HG03025 (cell line): ENCODE results near the gene PTPRD.

Experiments
- ATAC-seq: cut with Tn5 transposase; IDR thresholded peaks from one replicate; pipeline ENCODE4 v1.9.1; 2021; ENCODE audit warnings: mild to moderate bottlenecking, moderate library complexity; ENCODE audit not compliant: unreplicated experiment, low FRiP score

PTPRD gene

DNA sequence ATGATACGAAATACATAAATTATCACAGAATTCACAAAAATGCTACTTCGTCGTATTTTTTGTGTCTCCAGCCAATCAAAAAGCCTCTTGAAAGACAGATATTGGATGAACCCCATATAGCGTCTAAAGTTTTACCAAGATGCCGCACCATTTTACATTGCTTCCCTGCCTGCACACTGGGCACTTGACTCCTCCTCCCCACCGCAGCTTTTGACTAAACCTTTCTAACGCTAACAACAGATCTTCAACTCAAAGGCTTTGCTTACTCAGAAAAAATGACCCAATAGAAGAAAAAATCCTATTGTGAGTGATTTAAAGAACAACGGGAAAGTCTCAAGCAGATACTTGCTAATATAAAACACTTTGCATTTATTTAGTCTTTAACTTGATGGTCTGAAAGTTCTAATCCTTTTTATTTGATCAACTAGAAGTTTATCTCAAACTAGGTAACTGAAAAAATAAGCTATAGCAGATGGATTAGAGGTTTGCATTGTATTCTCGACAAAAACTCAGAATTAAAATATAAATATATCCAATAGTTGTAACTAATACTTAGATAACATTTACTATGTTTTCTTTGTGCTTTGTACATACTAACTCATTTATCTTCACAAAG lies 2204.1 kb downstream of the PTPRD start:
- ATAC-seq, result no peak

DNA sequence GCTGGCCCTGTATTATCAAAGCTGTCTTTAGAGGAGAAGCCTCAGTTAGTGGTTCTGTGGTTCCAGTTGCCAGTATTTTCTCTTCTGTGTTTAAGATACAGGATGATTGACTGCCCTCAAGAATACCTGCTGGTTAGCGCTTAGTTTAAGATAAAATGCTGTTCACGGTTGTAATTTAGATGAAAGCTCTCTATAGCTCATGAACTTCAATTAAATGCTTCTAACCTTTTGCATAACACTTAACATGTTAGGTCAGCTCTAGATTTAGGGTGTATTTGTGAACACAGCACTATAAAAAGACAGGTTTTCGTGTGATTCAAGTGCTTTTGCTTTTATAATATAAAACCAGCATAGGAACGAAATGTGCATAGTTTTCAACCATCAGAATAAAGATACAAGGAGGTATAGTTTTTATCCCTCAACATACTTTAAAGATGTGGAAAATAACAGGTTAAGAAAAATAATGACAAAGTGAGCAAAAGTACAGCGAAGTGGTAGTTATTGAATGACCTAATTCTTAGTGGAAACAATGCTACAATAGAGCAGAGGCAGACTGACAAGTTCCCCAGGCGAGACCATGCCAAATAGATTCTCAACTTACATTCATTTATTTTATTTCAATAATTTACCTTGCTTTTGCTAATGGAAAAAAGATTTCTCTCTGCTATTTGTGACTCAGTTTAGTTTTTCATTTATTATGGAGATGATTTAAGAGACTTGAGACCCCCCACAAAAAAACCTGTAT lies 2210.7 kb downstream of the PTPRD start:
- ATAC-seq, result no peak

DNA sequence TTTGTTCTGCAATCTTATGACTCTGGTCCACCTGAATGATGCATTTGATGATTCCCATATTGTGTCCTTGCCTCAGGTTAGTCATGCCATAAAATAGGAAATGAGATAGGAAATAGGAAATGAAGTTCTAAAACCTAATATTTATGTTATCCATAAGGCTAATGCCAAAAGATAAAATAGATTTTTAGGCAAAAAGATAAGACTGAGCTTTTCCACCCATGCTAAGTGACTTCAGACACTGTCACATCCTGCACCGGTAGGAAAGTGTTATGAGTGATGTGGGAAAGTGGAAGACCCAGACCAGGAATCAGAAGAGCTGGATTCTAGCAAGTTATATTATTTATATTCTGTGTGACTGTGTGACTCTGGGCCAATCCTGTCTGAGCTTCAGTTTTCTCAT lies 2212.4 kb downstream of the PTPRD start:
- no peak for ATAC-seq

DNA sequence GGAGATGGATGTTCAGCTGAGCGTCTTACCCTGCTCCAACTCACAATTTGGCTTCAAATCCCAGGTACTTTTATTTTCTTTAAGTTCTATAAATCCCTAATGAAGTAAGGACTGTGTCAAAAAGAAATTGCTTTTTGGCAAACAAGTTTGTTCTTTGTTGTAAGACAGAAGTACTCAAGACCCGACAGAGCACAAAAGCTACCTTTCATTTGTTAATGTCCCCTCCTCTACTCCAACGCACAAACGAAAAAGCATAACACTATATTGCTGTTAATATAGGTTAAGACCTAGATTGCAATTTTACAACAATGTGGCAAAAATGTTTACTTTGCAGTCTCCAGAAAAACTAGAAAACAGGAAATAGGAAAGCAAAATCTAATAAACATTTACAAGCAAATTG lies 2217.8 kb downstream of the PTPRD start:
- ATAC-seq, result no peak

DNA sequence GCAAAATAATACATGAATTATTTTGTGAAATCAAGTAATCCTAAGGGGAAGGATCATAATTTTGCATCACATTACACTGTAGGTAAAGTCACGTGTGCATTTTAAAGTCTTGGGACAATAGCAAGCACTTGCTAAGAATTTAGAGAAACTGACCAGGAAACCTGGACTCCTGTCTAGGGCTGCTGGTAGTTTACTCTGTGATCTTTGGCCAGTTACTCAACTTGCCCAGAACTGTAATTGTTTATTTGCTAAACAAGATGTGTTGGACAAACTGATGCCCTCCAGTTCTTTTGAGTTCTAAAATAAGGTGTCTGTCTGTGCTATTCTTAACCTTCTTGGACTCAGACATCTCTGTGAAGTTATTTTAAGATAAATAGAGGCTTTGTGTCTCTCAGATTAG lies 2218.5 kb downstream of the PTPRD start:
- no peak for ATAC-seq

DNA sequence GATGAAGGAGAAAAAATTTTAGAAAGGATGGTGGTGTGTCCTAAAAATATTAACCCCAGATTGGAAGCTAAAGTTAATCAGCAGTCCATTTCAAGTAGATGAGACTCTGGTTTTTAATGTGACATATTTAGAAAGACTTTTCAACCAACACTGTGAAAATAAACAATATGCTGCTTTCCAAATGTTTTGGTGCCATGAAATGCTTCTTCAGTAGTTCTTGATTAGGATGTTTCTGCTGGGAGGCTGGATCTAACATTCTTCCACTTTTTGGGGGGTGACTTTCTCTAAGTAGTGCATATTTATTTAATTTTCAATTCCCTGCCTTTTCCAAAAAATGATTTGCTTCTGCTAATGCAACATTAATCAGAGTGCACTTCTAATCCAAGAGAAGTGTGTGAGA lies 2219.9 kb downstream of the PTPRD start:
- no peak for ATAC-seq

DNA sequence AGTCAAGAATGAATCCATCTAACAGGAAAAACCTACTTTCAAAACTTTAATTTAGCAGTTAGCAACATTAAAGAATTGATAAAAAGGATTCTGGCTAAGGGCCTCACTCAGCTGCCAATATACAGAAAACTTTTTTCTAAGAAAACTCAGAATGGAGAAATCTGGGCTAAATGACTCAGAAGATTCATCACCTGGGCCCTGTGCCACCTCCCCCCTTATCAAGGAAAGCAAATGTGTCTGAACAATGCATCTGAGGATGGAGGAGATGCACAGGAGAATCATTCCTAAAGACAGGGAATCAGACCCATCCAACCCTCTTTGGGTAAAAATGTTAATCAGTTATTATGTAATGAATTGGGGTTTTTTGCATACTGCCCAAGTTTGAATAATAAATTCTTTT lies 2221.2 kb downstream of the PTPRD start:
- no peak for ATAC-seq

DNA sequence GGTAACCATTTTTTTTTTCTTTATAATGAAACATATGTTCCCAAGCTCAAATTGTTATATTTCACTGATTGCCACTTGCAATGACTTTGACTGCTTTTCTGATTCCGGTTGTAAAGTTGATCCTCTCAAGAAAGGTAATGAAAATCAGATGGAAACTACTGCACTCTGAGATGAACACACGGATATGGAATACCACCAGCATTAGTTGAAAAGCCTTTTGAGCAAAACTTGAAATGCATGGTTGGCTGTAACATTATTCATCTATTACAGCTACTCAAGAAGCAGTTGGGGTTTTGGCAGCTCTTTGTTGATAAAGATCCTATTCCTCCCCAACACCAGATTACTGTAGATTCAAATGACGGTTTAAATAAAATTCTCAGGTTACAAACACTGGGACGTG lies 2221.7 kb downstream of the PTPRD start:
- ATAC-seq, result no peak

DNA sequence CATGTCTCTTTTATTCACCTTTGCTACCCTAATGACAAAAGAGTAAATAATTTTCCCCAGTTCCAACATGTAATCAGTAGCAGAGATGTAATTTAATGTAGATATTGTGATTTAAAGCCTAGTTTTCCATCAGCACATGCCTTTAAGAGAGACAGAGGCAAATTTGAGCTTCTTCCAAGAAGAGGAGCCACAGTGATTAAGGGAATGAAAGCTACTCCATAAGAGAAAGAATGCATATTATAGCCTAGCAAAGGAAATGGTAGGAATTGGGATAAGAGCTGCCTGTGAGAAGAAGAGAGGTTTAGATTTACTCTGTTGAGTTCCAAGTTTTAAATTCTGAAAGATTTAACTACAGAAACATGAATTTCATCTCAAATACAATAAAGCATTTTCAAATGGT lies 2222.2 kb downstream of the PTPRD start:
- ATAC-seq, result no peak

DNA sequence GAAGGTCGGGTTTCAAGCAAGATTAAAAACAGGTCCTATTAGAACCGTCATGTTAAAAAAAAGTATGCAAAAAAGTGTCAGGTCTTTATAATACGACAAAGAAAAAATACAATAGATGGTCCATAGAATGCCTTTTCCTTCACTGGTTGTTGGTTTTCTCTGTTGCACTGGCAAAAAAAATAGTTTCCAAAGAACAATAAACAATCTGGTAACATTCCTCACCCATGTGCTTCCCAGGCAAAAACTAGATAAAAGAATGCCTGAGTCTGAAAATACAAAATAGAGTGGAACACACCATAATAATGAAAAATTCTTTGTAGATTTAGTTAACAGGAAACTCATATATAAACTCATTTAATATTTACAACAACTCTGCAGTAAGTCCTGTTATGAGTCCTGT lies 2223.3 kb downstream of the PTPRD start:
- no peak for ATAC-seq

DNA sequence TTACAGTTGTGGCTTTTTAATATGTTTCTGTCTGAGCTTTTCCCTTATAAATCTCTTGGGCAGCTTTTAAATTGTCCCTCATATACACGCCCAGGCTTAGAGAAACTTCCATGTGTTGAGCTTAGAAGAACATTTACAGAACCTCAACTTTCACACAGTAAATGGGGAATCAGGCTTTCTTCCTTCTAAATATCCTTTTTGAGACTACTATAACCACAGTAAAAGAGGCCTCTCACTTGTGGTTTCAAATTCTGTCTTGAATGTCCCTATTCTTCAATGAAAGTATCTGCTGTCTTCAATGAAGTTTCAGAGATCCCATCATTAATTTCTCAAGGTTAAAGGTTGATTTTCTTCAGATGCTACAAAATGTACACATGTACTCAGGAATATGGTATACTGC lies 2224.7 kb downstream of the PTPRD start:
- ATAC-seq, result no peak

DNA sequence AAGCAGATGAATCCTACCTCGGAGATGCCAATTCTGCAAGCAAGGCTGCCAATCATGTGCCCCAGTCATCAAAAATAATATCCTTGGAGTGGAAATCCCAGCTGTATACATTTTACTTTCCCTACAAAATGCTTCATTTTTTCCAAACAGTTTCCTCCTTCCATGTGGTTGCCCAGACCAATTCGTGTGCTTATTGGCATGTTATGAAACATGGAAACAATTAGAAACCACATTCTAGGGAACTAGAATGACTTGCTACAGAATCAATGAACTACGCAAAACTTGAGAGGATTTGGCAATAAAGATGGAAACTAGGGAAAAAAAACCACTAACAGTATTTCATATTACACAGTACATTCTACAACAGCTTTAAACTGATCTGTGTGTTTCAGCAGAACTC lies 2228.7 kb downstream of the PTPRD start:
- no peak for ATAC-seq

DNA sequence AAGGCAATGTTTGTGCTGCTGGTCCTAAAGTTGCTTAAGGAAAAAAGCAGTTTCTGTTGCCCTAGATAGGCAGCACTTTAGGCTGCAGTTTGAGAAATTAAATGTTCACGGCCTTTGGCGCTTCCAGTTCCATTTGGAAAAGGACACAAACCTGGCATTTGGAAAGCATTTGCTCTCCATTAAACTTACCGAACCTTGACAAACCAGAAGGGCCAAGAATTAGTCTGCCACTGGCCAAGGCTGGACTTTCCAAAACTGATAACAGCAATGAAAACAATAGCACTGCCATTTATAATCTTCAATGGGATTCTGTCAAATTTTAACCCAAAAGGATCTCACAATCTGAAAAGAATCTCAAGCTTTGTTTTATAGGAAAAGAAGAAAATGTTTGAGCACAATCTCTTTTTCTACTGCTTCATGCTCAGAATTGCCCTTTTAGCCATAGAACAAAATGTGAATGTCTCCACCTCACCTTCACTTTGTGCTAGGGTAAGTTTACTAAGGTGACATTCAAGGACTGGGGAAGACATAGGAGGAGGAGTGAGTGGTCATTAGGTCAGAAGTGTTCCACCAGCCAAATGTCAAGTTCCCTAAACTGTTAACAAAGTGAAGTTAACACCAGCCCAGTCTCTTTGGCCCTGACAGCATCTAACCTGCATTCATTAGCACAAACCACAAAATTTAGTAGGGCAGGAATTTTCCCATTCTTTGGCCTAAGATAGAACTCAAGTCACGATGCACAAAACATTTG lies 2229.8 kb downstream of the PTPRD start:
- no peak for ATAC-seq

DNA sequence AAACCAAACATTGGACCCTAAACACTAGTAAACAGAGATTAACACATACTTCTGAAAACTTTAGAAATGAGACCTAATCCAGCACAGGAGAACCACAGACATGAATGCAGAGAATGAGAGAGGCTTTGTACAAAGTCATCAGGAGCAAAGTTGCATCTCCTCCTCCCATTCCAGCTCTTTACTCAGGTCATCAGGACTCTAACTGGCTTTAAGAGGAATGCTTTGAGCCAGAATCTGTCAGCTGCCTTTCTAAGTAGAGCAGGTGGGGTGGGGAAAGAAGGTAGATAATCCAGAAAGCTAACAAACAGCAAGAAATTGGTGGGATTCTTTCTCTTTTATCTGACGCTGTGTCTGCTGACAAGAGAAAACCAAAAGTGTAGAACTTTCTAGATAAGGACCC lies 2230.5 kb downstream of the PTPRD start:
- no peak for ATAC-seq

DNA sequence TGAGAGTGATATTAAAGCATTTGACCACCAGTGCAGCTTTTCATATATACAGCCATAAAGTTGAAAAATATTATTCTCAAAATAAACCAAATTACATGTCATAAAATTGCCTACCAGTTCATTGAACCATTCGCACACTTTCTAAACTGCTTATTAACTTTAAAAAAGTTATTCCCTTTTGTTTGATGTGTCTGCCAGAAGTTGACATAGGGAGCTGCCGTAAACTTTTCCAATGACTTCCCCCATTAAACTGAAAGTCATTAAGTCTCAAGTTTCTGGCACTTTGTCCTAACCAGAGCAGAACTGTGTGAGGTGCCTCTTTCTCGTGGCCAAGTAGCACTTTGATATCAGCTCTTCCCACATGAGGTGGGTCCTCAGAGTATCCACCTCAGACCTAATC lies 2231.2 kb downstream of the PTPRD start:
- no peak for ATAC-seq

DNA sequence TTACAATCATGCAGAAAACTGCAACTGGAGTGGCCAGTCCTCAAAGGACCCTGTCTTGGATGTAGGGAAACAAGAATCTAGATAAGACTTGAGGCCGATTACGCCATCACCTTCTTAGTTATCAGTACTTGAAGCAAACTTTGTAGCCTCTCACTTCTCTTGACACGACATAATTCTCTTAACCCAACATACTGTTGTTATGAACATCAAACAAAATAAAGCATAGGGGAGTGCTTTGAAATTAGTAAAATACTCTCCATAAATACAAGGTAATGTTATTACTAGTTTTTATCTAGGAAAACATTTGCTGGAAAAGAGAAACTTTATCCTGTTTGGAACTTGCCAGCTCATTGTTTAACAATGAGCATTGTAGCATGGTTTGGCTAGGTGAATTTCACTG lies 2238.3 kb downstream of the PTPRD start:
- ATAC-seq, result no peak

DNA sequence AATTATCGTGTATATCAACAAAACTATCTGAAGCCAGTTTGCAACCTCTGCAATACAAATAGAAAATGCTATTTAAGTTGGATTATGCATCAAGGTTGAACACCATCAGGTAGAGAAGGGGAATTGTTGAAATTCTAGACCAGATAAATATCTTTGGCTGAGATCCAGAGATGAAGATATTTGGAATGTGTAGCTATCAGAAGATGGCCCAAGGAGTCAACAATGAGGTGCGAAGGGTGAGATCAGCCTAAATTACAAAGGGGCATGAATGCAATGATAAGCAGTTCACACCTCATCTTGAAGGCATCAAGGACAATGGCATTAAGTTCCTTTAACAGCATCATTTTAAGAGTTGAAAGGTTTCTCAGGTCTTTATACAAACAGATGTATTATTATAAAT lies 2241.1 kb downstream of the PTPRD start:
- ATAC-seq, result no peak

DNA sequence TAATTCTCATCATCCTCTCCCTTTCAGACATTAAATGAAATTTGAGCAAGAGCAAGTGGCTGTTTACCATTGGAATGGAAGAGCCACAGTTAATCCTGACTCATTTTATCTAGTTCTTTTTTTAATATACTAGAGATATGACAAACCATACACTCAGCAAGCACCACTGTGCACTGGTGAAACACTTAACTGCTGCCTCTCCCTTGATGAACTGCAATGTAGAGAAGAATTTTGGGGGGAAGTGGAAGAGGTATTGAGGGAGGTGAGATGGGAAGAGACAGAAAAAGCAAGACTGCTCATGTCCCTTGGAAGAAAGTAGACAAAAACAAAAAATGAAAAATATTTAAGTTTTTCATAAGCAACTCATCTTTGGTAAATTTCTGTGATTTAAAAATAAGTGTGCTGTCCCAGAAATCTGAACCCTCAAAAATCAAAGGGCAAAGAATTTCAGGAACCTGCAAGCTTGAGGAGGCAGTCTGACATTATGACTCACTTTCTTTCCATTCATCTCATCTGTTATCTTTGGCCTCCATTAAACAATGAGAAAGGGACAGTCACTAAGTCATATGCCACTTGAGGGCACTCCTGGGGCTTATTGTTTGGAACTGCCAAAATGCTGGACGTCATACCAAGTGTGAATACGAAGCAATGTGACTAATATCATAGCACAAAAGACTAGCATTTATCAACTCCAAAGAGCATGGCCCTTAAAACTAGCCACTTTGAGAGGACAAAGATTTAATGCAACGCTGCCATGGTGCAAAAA lies 2246.5 kb downstream of the PTPRD start:
- no peak for ATAC-seq

DNA sequence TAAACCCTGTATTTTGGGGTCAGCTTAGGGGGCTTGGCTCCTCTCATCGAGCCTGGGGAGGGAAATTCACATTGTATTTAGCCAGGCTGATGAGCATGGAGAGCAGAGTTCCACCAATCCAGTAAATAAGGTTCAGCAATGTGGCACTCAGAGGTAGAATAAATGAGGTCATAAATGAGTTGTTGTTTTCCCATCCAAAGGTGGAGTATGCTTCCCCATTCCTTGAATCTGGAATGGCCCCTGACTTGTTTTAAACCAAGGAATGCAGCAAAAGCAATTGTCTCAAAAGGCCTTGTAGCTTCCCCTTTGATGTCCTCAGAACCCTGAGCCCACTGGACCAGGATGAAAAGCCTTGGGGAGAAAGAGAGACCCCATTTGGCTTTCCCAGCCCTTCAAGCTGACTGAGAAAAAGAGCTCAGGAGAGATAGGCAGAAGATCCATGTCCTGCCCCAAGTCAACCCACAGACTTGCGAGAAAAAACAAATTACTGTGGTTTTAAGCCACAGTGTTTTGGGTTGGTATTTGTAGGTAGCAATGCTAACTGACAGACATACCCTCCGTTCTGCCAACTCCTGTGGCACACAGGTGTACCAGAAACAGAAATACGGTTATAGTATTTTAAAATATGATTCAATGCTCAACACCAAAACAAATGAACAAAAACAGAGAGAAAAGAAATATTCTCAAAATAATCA lies 2247.2 kb downstream of the PTPRD start:
- no peak for ATAC-seq

DNA sequence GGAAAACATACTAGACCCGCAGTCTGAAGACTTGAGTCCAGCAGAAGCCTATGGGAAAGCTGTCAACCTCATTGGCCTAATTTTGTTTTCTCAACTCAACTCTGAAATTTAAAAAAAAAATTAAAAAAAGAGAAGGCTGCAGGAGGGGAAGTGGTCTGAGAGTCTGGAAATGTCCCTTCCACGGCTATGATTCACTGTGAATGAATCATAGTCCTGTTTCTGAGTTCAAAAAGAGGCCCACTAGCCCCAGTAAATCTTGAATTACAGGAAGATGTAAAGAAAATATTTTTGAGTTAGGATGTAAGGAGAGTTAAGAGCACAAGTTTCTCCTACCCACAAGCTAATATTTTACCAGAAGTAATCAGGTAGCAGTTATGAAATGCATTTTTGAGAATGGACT lies 2247.8 kb downstream of the PTPRD start:
- no peak for ATAC-seq
